ENCODE results near the gene MSH3.

- TF ChIP-seq CTCF (conservative IDR thresholded peaks at IDR 0.05; ENCODE audit: low read length) (no peak), EZH2phosphoT487 (IDR thresholded peaks at IDR 0.05; ENCODE audit: borderline replicate concordance) (no peak)
Measured at GRCh38 chr5:80915716-80916115, 261.3 kb downstream of the MSH3 start.

All from Loucy (cell line).